ENCODE measurements around the gene PRPF8.

- TF ChIP-seq POLR2A (IDR thresholded peaks at IDR 0.05): no peak
- peak in 1 of 4 experiments; percentile 5 for TF ChIP-seq CTCF (IDR thresholded peaks at IDR 0.05)
These were observed 79.7 kb downstream of the PRPF8 start for GRCh38 chr17:1604831-1605528.
